GM12865 (cell line): ENCODE data around the gene NDST3.
A peak's percentile ranks its signal among the peaks of the same experiment; 100 is the strongest.

Experiments
- DNase-seq: peaks from one replicate; pipeline ENCODE4 v3.0.0; 2010; ENCODE audit warnings: low read depth
- H3K4me3 ChIP-seq: 2 replicates; pipeline ENCODE4 v1.5.1; 2011; ENCODE audit warnings: mild to moderate bottlenecking, low read depth, low read length, control low read depth
- TF ChIP-seq, protein P1 (sequence below): IDR thresholded peaks from 2 replicates; pipeline ENCODE4 v1.5.1; 2011; ENCODE audit warnings: low read length, control low read depth, low read depth, inconsistent platforms; ENCODE audit not compliant: insufficient read depth; ENCODE audit errors: missing control alignments

NDST3 gene

DNA sequence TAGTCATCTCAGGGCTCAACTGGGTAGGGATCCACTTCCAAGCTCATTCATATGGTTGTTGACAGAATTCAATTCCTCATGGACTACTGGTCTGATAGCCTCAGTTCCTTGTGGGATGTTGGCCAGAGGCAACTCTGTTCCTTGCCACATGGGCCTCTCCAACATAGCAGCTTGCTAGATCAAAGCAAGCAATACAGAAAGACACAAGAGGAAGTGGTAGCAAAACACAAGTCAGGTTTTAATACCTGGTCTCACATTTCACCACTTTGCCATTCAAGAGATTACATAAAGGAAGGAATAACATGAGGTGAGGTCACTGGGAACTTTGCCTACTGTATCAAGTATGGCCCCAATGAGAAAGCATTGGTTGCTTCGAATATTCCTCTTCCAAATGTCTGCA lies 239.4 kb downstream of the NDST3 start:
- no peak overlapping the region for H3K4me3 ChIP-seq
- DNase-seq, result peak; percentile 11
- TF ChIP-seq, protein P1, sequence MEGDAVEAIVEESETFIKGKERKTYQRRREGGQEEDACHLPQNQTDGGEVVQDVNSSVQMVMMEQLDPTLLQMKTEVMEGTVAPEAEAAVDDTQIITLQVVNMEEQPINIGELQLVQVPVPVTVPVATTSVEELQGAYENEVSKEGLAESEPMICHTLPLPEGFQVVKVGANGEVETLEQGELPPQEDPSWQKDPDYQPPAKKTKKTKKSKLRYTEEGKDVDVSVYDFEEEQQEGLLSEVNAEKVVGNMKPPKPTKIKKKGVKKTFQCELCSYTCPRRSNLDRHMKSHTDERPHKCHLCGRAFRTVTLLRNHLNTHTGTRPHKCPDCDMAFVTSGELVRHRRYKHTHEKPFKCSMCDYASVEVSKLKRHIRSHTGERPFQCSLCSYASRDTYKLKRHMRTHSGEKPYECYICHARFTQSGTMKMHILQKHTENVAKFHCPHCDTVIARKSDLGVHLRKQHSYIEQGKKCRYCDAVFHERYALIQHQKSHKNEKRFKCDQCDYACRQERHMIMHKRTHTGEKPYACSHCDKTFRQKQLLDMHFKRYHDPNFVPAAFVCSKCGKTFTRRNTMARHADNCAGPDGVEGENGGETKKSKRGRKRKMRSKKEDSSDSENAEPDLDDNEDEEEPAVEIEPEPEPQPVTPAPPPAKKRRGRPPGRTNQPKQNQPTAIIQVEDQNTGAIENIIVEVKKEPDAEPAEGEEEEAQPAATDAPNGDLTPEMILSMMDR, result no peak

DNA sequence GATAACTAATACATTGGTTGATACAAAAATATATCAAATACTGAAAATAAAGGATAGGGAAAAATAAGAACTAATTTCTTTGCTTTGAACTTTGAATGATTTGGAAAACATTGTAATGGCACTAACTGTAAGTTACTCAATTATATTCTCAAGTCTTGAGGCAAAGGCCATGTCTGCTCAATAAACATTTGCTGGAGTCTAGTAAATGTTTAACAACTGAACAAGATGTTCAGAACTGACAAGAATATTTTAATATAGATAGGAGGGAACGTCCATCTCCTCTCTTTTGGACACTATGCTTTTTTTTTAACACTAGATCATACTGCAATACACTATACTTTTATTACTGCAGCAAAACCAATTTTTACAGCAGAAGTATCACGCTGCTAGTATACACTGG lies 242.3 kb downstream of the NDST3 start:
- TF ChIP-seq, protein P1, result no peak
- no peak for DNase-seq
- H3K4me3 ChIP-seq, result no peak overlapping the region

DNA sequence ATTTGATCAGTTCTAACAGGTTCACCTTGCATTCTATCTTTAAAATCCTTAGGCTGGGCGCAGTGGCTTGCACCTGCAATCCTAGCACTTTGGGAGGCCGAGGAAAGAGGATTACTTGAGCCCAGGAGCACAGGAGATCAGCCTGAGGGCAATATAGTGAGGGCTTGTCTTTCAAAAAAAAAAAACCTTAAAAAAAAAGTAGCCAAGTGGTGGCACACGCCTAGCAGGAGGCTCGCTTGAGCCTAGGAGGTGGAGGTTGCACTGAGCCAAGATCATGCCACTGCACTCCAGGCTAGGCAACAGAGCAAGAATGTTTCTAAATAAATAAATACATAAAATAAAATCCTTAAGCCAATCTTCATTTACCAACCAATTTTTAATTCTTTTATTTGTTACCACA lies 243.0 kb downstream of the NDST3 start:
- H3K4me3 ChIP-seq, result peak overlapping the region; percentile 64
- DNase-seq, result peak; percentile 22
- TF ChIP-seq, protein P1, result no peak

DNA sequence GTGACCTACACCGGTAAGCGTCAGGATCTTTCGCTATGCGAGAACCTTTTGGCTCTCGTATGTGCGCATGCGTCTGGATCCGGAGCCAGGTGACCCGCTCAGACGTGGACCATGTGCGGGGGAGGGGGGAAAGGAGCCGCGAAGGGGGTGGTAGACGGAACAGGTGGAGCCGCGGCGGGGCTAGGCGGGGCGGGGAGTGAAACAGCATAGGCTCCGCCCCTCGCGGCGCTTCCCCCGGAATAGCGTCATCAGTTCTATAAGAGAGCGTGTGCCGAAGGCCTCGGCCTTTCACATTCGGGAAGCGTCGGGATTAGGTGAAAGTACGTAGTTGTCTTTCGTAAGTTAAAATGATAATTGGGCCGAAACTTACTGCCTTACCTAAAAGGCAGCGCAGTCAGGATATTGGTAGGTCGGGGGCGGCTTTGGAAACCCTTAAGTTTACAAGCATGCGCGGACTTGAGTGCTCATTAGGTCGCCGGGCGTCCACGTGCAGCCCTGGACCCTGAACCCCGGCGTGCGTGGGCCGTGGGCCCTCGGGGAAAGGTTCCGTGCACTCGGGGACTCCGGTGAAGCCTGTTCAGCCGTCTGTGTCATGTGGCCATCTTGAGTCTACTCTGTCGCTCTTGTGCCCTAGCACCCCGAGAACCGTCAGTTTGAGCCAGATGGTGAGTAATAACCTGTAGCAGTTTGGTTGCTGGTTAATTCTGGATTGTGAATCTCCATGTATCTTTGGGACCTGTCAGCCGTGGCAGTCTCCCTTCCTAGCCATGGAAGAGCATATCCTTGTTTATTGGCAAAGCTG lies 244.4 kb downstream of the NDST3 start:
- H3K4me3 ChIP-seq, result peak overlapping the region; percentile 64
- TF ChIP-seq, protein P1, result no peak
- DNase-seq, result peak; percentile 99

DNA sequence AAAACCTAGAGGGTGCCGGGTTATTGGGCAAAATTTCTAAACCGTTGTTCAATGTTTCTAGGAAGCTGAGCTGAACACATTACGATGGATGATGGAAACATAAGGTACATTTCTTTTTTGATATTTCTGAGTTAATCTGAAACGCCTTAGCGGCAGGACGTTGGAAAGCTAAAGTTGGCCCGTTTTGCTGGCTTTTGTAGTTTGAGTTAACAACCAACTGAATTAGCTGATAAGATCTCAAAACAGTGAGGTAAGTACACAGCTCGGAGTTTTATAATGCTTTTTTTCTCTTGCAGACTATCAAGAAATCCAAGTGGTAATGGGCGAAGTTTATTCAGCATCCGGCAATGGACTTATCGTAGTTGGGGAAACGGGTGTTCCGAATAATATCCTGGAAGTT lies 245.0 kb downstream of the NDST3 start:
- peak overlapping the region; percentile 64 for H3K4me3 ChIP-seq
- TF ChIP-seq, protein P1, result no peak
- DNase-seq, result peak; percentile 19

DNA sequence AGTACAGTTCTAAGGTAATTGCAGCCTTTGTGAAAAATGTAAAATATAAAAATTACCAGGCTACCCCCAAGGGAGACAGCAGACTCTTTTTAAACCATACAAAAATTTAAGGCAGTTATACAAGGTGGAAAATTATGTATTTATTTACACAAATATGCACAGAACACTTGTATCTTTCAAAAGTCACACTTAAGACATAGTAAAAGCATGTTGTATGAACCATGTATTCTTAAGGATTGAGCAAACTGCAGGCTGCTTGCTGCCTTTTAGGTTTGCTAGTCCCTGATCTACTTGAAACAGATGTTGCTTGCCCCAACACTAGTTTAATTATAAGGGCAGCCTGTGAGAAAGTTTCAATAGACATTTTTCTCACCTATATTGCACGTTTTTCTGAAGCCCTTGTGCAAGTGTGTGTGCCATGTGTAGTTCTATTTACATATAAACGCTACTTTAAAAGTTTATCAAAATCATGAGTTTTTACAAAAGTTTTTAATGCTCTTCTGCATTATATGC lies 245.7 kb downstream of the NDST3 start:
- DNase-seq, result peak; percentile 18
- H3K4me3 ChIP-seq, result peak overlapping the region; percentile 64
- TF ChIP-seq, protein P1, result no peak
